Activated CD8-positive, alpha-beta T cell treated with anti-CD3 and anti-CD28 coated beads for 36 hours (primary cell): ENCODE data around the gene SLC41A1. TPM values are rescaled to one million over a fixed set of nuclear protein-coding genes. Genes with fewer than 3 reads are reported as not detected.

Experiments used
- ATAC-seq: fragments of 200-7000 bp; cut with Tn5 transposase; one replicate; pipeline ENCODE4 v1.10.0; 2021; ENCODE audit warnings: mild to moderate bottlenecking, moderate library complexity
- CTCF ChIA-PET: fragments of 350-600 bp; sonication (Branson Sonifier 250); formaldehyde crosslinking; loops from one replicate; lab custom pipeline; 2021; ENCODE audit warnings: antibody characterized with exemption; lab: Charles Lee
- POLR2A ChIA-PET: fragments of 350-600 bp; sonication (Branson Sonifier 250); formaldehyde crosslinking; loops from one replicate; lab custom pipeline; 2021; ENCODE audit warnings: antibody characterized with exemption; lab: Charles Lee
- DNase-seq: peaks from one replicate; pipeline ENCODE4 v3.0.0-alpha.2; 2020
- H3K27ac Mint-ChIP-seq: one replicate; pipeline ENCODE4 v1.8.0; 2021; ENCODE audit warnings: mild to moderate bottlenecking, mixed read lengths
- H3K27me3 Mint-ChIP-seq: one replicate; pipeline ENCODE4 v1.8.0; 2021; ENCODE audit warnings: mixed read lengths
- H3K36me3 Mint-ChIP-seq: one replicate; pipeline ENCODE4 v1.8.0; 2021; ENCODE audit warnings: low read depth, mixed read lengths
- H3K4me1 Mint-ChIP-seq: one replicate; pipeline ENCODE4 v1.8.0; 2021; ENCODE audit warnings: low read depth, mixed read lengths
- H3K4me3 Mint-ChIP-seq: one replicate; pipeline ENCODE4 v1.8.0; 2021; ENCODE audit warnings: mild to moderate bottlenecking, moderate library complexity, mixed read lengths
- H3K9me3 Mint-ChIP-seq: one replicate; pipeline ENCODE4 v1.8.0; 2021; ENCODE audit warnings: mixed read lengths
- CTCF ChIP-seq: fragments of 200-600 bp; IDR thresholded peaks from one replicate; pipeline ENCODE4 v1.8.0; 2022; ENCODE audit warnings: antibody characterized with exemption, mild to moderate bottlenecking
- intact Hi-C: fragments of 100-400 bp; cut with micrococcal nuclease; formaldehyde crosslinking; loops from one replicate; pipeline ENCODE4 v1.10.0; 2022
- total RNA-seq, 2 experiments: library from RNA; stranded (reverse); gene quantifications; one replicate each; pipeline ENCODE4 v1.2.3, GENCODE V29; 2021

The SLC41A1 gene
- total RNA-seq, 2 experiments from 2014 or later: 33.6 to 35.3 TPM

- Mint-ChIP-seq H3K9me3 (no peaks in the 10 kb centered on the region), H3K27me3 (no peaks in the 10 kb centered on the region), H3K4me3 (peak overlapping the region; percentile 69), H3K4me1 (peaks cover 59% of the 10 kb centered on the region), H3K27ac (peak overlapping the region; percentile 93), H3K36me3 (peaks cover 38% of the 10 kb centered on the region)
- ATAC-seq (peak; percentile 92), DNase-seq (peak; percentile 84)
- ChIA-PET CTCF (interaction anchor here (0.6 to 2.7 kb wide), 7 partner anchors 11 to 214 kb away, joined by 3 to 20 read pairs (median 5); no protein-coding TSS in a partner anchor), POLR2A (interaction anchor here (0.8 to 1.7 kb wide), 5 partner anchors 9 to 59 kb away, joined by 4 to 6 read pairs (median 5); no protein-coding TSS in a partner anchor)
- no peak for TF ChIP-seq CTCF
- intact Hi-C loops: no loop called here
Observed at GRCh38 chr1:205805082-205805711, 7.8 kb downstream of the SLC41A1 start.

GRCh38 chr1:205804605-205805004 is 8.4 kb downstream of the SLC41A1 start:
- ChIA-PET POLR2A (interaction anchor here (0.8 to 1.7 kb wide), 4 partner anchors 10 to 58 kb away, joined by 3 to 6 read pairs (median 5); no protein-coding TSS in a partner anchor), CTCF (interaction anchor here (0.6 to 2.7 kb wide), 7 partner anchors 10 to 213 kb away, joined by 3 to 20 read pairs (median 5); no protein-coding TSS in a partner anchor)
- Mint-ChIP-seq H3K4me3 (peak overlapping the region; percentile 69), H3K27ac (peak overlapping the region; percentile 93), H3K4me1 (peaks cover 53% of the 10 kb centered on the region), H3K27me3 (no peaks in the 10 kb centered on the region), H3K36me3 (peaks cover 33% of the 10 kb centered on the region), H3K9me3 (no peaks in the 10 kb centered on the region)
- intact Hi-C loops: no loop called here
- no peak for ATAC-seq
- no peak for DNase-seq
- TF ChIP-seq CTCF: no peak

- H3K36me3 Mint-ChIP-seq: peaks cover 30% of the 10 kb centered on the region
- no peak overlapping the region for H3K4me3 Mint-ChIP-seq
- POLR2A ChIA-PET: interaction anchor here (0.8 to 1.7 kb wide), 3 partner anchors 10 to 58 kb away, joined by 3 to 6 read pairs (median 4); no protein-coding TSS in a partner anchor
- intact Hi-C loops: no loop called here
- no peak for TF ChIP-seq CTCF
- H3K9me3 Mint-ChIP-seq: no peaks in the 10 kb centered on the region
- peak overlapping the region; percentile 32 for H3K27ac Mint-ChIP-seq
- ATAC-seq: no peak
- H3K4me1 Mint-ChIP-seq: peaks cover 47% of the 10 kb centered on the region
- no peaks in the 10 kb centered on the region for H3K27me3 Mint-ChIP-seq
- DNase-seq: no peak
- CTCF ChIA-PET: interaction anchor here (1.2 to 2.7 kb wide), 5 partner anchors 12 to 212 kb away, joined by 4 to 20 read pairs (median 5); no protein-coding TSS in a partner anchor
Observed at GRCh38 chr1:205803986-205804385, 9.0 kb downstream of the SLC41A1 start.

GRCh38 chr1:205802060-205802459 is 10.9 kb downstream of the SLC41A1 start:
- H3K27ac Mint-ChIP-seq: no peak overlapping the region
- CTCF ChIA-PET: no interaction called here

More at GRCh38 chr1:205802060-205802459, 10.9 kb downstream of the SLC41A1 start:
- H3K9me3 Mint-ChIP-seq: no peaks in the 10 kb centered on the region
- no peak overlapping the region for H3K4me3 Mint-ChIP-seq
- intact Hi-C loops: no loop called here
- ATAC-seq: no peak
- H3K4me1 Mint-ChIP-seq: peaks cover 32% of the 10 kb centered on the region
- POLR2A ChIA-PET: no interaction called here
- H3K36me3 Mint-ChIP-seq: peaks cover 23% of the 10 kb centered on the region
- no peaks in the 10 kb centered on the region for H3K27me3 Mint-ChIP-seq
- no peak for TF ChIP-seq CTCF
- no peak for DNase-seq
